ENCODE results near the gene FYN.

DNA sequence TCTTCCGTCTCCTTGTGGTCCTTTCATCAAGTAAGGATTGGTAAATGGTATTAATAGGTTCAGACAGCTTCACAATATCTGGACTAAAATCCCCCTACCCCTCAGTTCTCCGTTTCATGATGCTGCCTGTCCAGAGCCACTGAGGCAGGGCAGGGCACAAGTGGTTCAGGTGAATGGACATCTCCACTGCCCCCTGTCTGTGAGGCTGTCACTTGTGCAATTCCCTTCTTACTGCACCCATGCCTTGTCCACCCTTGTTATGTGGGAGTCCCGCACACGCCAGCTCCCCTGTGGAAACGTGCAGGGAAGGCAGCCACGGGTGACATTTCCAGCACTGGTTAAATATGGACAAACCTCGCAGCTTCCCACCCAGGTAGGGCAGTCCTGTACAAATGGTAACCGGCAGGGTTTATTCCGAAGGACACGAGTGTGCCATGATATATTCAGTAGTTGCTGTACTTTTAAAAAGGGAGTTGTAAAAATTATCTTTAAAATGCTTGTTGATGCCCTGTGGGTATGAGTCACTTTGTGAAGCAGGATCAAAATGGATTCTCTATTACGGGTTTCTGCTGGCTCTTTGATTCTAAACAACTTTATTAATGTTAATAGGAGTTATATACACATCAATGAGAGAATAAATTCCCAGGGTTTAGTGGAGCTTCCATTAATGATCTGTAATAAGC, 73.5 kb downstream of the FYN start:
- TF ChIP-seq NFRKB (IDR thresholded peaks at IDR 0.05) (no peak), ARNT (IDR thresholded peaks at IDR 0.05) (no peak), FOXK2 (IDR thresholded peaks at IDR 0.05) (no peak), CTBP1 (IDR thresholded peaks at IDR 0.05; ENCODE audit: borderline replicate concordance) (no peak), BHLHE40 (IDR thresholded peaks at IDR 0.05; ENCODE audit: borderline replicate concordance) (no peak), SUZ12 (IDR thresholded peaks at IDR 0.05) (no peak)
